Breast epithelium (tissue), 4 donors: ENCODE results near the gene SNX13. TPM values are rescaled to one million over a fixed set of nuclear protein-coding genes. Genes with fewer than 3 reads are reported as not detected.

Experiments used
- DNase-seq, 2 donors: peaks; one replicate each; pipeline ENCODE4 v3.0.0-alpha.2; 2019; ENCODE audit warnings: low spot score in 2 of 2
- H3K27ac ChIP-seq, 2 donors: fragments of 200-600 bp; sonication (generic) in 1 of 2; one replicate each; pipeline ENCODE4 v1.5.1; 2016 to 2019; ENCODE audit warnings: mild to moderate bottlenecking in 1 of 2
- H3K27me3 ChIP-seq, 2 donors: fragments of 200-600 bp; sonication (generic) in 1 of 2; one replicate each; pipeline versions ENCODE4 v1.5.1 to v1.6.0; 2017 to 2019; ENCODE audit warnings: control low read depth in 1 of 2, mild to moderate bottlenecking in 1 of 2
- H3K36me3 ChIP-seq: fragments of 200-600 bp; one replicate; pipeline ENCODE4 v1.5.1; 2019
- H3K4me1 ChIP-seq, 2 donors: fragments of 200-600 bp; sonication (generic); one replicate each; pipeline ENCODE4 v1.5.1; 2016 to 2019; ENCODE audit warnings: control low read depth in 1 of 2
- H3K4me3 ChIP-seq, 3 donors: fragments of 200-600 bp; sonication (generic); 1 replicate in 2 of 3; 2 replicates in 1 of 3; pipeline ENCODE4 v1.5.1; 2016 to 2019; ENCODE audit warnings: mild to moderate bottlenecking in 3 of 3, moderate library complexity in 2 of 3
- H3K9me3 ChIP-seq, 2 donors: fragments of 200-600 bp; sonication (generic) in 1 of 2; one replicate each; pipeline ENCODE4 v1.5.1; 2016 to 2019; ENCODE audit warnings: control low read depth in 1 of 2
- CTCF ChIP-seq, 3 donors: fragments of 450-650 bp; IDR thresholded peaks; one replicate each; pipeline ENCODE4 v1.5.1; 2016 to 2017; ENCODE audit warnings: antibody characterized with exemption in 3 of 3, mild to moderate bottlenecking in 3 of 3, moderate library complexity in 3 of 3
- POLR2A ChIP-seq: fragments of 450-650 bp; IDR thresholded peaks from one replicate; pipeline ENCODE4 v1.6.1; 2016; ENCODE audit warnings: antibody characterized with exemption, mild to moderate bottlenecking, moderate library complexity
- POLR2AphosphoS5 ChIP-seq, 3 donors: sonication (generic); formaldehyde crosslinking; IDR thresholded peaks; one replicate each; pipeline ENCODE4 v1.6.1; 2017; ENCODE audit warnings: antibody characterized with exemption in 3 of 3
- intact Hi-C: fragments of 100-400 bp; cut with DNase I; formaldehyde crosslinking; loops from one replicate; pipeline ENCODE4 v1.15.1; 2023; ENCODE audit warnings: low total_unique reads
- total RNA-seq, 3 donors: library from RNA; depleted of rRNA; stranded (reverse); fragments of >200 nt; gene quantifications; one replicate each; pipeline ENCODE4 v1.1.0, GENCODE V29; 2016

Gene SNX13
- total RNA-seq, 3 donors from 2014 or later: 62.6 to 89.9 (median 72.8) TPM

- no peak for DNase-seq
- no peaks in the 10 kb centered on the region for H3K36me3 ChIP-seq
- H3K27me3 ChIP-seq: no peaks in the 10 kb centered on the region
- no peak overlapping the region for H3K27ac ChIP-seq
- no peaks in the 10 kb centered on the region for H3K4me1 ChIP-seq
- H3K9me3 ChIP-seq: no peaks in the 10 kb centered on the region
- intact Hi-C loops: no loop called here
- H3K4me3 ChIP-seq: no peak overlapping the region
- no peak for TF ChIP-seq POLR2A
- no peak for TF ChIP-seq CTCF (IDR thresholded peaks at IDR 0.05)
- TF ChIP-seq POLR2AphosphoS5 (IDR thresholded peaks at IDR 0.05): no peak
Observed at GRCh38 chr7:17934094-17934493, 6.2 kb downstream of the SNX13 start.

- H3K9me3 ChIP-seq: no peaks in the 10 kb centered on the region
- no peak for TF ChIP-seq CTCF (IDR thresholded peaks at IDR 0.05)
- DNase-seq: no peak
- no peaks in the 10 kb centered on the region for H3K27me3 ChIP-seq
- intact Hi-C loops: no loop called here
- H3K4me1 ChIP-seq: no peaks in the 10 kb centered on the region
- H3K27ac ChIP-seq: no peak overlapping the region
- H3K4me3 ChIP-seq: no peak overlapping the region
- H3K36me3 ChIP-seq: no peaks in the 10 kb centered on the region
Observed at GRCh38 chr7:17932770-17933169, 7.5 kb downstream of the SNX13 start.

- Histone ChIP-seq H3K4me3 (no peak overlapping the region), H3K36me3 (no peaks in the 10 kb centered on the region), H3K9me3 (no peaks in the 10 kb centered on the region), H3K27me3 (no peaks in the 10 kb centered on the region), H3K4me1 (no peaks in the 10 kb centered on the region), H3K27ac (peak overlapping the region in 1 of 2 donors; percentile 15)
- intact Hi-C loops: no loop called here
- DNase-seq: no peak
- TF ChIP-seq CTCF (IDR thresholded peaks at IDR 0.05) (no peak), POLR2AphosphoS5 (IDR thresholded peaks at IDR 0.05) (no peak), POLR2A (no peak)
Observed at GRCh38 chr7:17931069-17931468, 9.2 kb downstream of the SNX13 start.

- Histone ChIP-seq H3K9me3 (no peaks in the 10 kb centered on the region), H3K4me1 (no peaks in the 10 kb centered on the region), H3K4me3 (no peak overlapping the region), H3K27ac (peak overlapping the region in 1 of 2 donors; percentile 15), H3K27me3 (no peaks in the 10 kb centered on the region), H3K36me3 (no peaks in the 10 kb centered on the region)
- intact Hi-C loops: no loop called here
- TF ChIP-seq POLR2AphosphoS5 (IDR thresholded peaks at IDR 0.05) (no peak), POLR2A (no peak), CTCF (IDR thresholded peaks at IDR 0.05) (no peak)
- DNase-seq: no peak
Observed at GRCh38 chr7:17930546-17930945, 9.7 kb downstream of the SNX13 start.

GRCh38 chr7:17929647-17930395 is 10.5 kb downstream of the SNX13 start:
- no peak for TF ChIP-seq POLR2A
- TF ChIP-seq CTCF (IDR thresholded peaks at IDR 0.05): no peak
- no peak for TF ChIP-seq POLR2AphosphoS5 (IDR thresholded peaks at IDR 0.05)
- no peaks in the 10 kb centered on the region for H3K36me3 ChIP-seq
- intact Hi-C loops: no loop called here
- H3K4me3 ChIP-seq: no peak overlapping the region
- no peaks in the 10 kb centered on the region for H3K9me3 ChIP-seq
- H3K27ac ChIP-seq: no peak overlapping the region
- no peaks in the 10 kb centered on the region for H3K4me1 ChIP-seq
- no peaks in the 10 kb centered on the region for H3K27me3 ChIP-seq
- DNase-seq: no peak
